Fibroblast of gingiva (primary cell): ENCODE measurements around the gene B3GNT3.
A peak's percentile ranks its signal among the peaks of the same experiment; 100 is the strongest.

ENCODE experiments used
- DNase-seq: peaks from one replicate; pipeline ENCODE4 v3.0.0-alpha.2; 2011; ENCODE audit warnings: low read depth

B3GNT3 gene

DNA sequence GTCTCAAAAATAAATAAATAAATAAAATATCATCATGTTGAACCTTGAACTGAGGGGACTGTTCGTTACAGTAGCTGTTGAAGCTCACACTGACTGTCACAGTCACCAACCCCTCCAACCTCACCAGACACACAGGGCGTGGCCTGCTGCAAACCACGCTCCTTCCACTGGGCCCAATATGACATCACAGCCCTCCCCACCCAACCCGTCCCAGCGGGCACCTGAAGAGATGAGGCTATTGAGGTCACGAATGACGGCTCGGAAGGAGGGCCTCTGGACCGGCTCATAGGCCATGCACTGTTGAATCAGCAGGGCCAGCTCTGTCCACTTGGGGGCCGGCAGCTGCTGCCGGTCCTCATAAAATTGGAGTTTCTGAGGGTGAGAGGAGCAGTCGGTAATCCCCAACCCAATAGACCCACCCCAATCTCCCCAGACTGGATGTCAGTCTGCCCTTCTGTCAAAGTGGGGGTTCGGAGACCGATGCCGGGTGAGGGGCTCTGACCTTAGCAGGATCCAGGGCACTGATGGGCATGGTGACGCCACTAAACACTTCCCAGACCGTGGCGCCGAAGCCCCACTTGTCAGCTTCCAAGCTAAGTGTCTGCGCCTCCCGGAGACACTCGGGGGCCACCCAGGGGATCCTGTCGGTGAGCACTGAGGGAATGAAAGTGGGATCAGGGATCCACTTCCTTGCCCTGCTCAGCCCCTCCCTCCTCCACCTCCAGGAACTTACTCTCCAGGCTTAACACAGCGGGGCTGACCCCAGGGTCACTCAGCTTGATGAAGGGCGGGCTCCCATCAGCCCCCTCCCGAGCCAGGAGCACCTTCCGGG is 39.6 kb downstream of the B3GNT3 start:
- no peak for DNase-seq

DNA sequence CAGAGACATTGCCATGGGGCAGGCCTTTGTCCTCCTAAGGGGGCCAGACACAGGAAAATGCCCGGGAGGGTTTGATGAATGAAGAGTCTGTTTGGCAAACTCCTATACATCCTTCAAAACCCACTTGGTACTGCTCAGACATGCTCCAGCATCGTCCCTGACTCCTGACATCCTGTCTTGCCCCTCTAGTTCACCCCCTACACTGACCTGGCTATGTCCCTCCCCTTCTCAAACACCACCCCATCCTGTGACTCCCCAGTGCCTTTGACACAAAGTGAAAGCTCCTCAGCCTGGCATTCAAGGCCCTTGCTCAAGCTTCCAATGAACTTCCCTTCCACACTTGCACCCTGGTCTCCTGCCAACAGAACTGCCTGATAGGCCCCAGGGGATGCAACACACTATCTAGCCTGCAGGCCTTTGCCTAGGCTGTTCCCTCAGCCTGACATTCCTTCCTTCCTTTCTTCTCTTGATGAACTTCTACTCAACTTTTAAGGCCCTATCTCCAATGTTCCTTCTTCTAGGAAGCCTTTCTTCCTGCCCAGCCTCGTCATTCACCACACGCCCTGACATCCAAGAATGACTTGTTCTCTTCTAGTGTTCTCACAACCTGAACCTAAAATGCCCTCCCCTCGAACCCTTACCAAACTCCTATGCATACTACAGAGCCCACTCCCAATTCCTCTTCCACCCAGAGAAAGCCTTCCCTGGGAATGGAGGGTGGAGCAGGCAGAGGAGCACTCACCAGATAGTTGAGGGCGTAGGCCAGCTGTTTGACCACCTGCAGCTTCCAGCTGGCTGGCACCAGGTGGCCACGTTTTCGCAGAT is 40.5 kb downstream of the B3GNT3 start:
- DNase-seq, result no peak

- no peak for DNase-seq
Observed at GRCh38 chr19:17836530-17836929, 41.6 kb downstream of the B3GNT3 start.

GRCh38 chr19:17837972-17838371 is 43.0 kb downstream of the B3GNT3 start:
- DNase-seq, result no peak

DNA sequence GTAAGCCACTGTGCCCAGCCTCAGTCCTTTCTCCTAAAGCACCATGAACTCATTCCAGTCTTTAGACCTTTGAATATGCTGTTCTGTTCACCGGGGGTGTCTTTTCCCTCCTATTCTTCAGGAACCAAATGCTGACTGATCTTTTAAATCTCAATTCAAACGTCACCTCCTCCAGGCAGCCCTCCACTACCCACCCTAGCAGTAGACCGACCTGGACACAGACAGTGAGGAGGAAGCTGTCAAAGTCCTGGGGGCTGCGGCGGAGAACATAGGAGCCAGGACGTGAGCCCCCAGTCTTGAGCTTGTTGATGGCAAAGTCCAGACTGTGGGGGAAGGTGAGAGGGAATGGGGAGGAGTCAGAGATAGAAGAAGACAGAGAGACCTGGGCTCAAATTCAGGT is 45.1 kb downstream of the B3GNT3 start:
- DNase-seq, result no peak

GRCh38 chr19:17841371-17841809 is 46.5 kb downstream of the B3GNT3 start:
- DNase-seq, result no peak

DNA sequence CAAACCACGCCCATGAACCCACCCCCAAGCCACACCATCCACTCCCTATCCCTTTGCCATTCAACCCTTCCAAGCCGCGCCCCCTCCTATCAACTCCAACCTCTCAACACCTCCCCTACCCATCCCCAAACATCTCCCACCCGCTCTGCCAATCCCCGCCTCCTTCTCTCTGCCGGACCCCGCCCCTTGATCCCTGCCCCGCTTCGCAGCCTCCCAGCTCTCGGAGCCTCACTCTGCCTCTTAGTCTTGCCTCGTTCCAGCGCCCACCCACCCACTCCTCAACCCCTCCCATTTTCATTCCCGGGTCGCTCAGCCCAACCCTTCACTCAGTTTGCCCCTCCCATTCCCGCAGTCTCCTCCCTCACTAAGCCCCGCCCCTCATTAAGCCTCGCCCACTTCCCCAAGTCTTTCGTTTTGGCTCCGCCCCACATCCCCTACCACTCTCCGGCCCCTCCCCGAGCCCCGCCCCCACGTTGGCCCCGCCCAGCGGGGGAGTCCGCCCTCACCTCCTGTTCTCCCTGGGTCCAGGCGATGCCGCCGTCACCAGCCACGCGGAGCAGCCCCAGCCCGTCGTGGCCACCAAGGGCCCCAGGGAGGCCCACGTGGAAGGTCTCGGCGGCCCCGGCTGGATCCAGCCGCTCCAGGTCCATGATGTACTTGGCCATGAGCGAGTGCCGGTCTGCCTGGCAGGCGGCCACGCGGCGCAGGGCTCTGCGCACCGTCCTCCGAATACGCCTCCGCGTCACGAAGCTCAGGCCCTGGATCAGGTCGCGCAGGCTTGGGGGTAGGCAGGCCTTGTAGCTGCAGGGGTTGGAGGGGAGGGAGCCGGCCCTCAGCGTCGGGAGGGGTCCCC is 47.1 kb downstream of the B3GNT3 start:
- DNase-seq, result peak; percentile 84

GRCh38 chr19:17842663-17843291 is 47.8 kb downstream of the B3GNT3 start:
- no peak for DNase-seq

DNA sequence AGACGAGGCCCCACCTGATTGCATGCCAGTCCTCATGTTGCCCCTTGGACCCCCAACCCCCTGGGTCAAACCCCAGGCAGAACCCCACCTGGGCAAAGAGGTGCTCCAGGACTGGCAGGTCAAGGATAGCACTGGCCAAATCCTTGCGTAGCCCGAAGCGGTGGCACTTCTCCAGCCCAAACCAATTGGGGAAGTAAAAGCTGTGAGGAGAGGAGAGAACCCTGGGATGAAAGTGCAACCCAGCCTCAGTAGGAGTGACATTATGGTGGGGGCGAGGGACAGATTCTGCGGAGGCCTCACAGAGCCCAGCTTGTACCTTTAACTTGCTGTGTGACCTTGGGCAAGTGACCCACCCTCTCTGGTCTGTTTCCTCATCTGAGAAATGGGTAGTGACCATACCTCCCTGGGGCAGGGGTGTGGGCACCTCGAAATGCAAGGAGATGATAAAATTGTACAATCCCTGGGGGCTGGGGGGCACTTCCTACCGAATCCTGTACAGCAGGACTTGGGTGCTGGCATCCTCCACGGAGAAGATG is 48.4 kb downstream of the B3GNT3 start:
- no peak for DNase-seq

- DNase-seq, result no peak
Observed at GRCh38 chr19:17843908-17844490, 49.1 kb downstream of the B3GNT3 start.

DNA sequence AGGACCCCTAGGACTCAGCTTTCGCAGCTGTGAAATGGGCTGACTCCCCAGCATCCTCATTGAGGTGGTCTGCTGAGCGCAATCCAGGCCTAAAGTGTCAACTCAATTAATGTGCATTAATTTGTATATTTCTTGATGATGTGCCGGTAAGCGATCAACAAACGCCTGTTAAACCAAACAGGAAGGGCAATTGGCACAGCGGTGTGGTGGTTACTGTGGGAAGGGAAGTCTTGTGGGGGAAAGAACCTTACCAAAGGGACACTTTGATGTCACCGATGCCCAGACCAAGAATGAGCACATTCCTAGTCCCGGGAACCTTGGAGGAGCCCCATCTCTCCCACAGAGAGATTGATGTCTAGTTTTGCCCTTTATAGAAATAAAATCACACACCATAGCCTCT is 51.2 kb downstream of the B3GNT3 start:
- DNase-seq, result no peak

- peak; percentile 48 for DNase-seq
Observed at GRCh38 chr19:17847538-17848366, 52.8 kb downstream of the B3GNT3 start, which contains the start of gene JAK3. TSS of gene JAK3 (minus strand) at chr19:17847982. CDS start at chr19:17844417, 3,565 bp downstream.

- no peak for DNase-seq
Observed at GRCh38 chr19:17848595-17849292, 53.8 kb downstream of the B3GNT3 start.

GRCh38 chr19:17854061-17854460 is 59.1 kb downstream of the B3GNT3 start:
- DNase-seq, result no peak

DNA sequence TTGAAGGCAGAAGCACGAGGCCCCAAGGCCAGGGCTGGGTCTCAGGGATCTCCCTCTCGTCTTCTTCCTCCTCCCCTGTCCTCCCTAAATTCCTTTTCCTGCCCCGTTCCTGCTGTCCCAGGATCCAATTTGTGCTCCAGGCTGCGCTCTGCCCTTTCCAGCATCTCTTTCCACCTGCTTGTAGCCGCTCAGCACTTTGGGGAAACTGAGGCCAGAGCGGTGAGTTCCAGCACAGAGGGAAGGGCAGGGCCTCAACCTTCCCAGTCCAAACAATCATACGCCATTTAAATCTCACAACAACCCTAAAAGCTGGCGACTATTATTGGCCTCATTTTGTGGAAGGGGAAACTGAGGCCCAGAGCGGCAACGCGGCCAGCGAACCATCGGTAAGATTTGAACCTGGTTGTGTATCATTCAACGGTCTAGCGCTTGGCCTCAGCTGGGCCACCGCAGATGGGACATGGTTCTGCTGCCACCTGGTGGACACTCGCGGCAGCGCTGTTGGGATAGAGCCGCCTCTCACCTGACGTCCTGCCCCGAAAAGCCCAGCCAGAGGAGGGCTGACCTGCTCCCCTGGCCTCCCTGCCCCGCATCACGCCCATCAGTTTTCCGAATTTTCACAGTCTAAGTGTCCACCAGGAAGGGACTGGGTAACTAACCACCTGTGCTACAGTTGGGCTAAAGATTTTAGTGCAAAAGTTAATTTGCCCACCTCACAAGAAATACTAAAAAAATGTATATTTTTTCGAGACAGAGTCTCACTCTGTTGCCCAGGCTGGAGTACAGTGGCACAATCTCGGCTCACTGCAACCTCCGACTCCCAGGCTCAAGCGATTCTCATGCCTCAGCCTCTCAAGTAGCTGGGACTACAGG is 60.6 kb downstream of the B3GNT3 start:
- peak; percentile 48 for DNase-seq

GRCh38 chr19:17859533-17860330 is 64.8 kb downstream of the B3GNT3 start, which contains the start of gene RPL18A:
TSS of gene RPL18A (plus strand) at chr19:17859910. CDS start at chr19:17859957, 47 bp downstream.
- peak; percentile 100 for DNase-seq

GRCh38 chr19:17860331-17860992 is 65.5 kb downstream of the B3GNT3 start:
- DNase-seq, result no peak
